SHP77 treated with DMSO at 0.1 percent for 48 hours (cell line): ENCODE results near the gene ZNF282.
"Not testable (repeated sequence)": the region's sequence is repeated elsewhere in the genome, so short reads cannot be mapped to it uniquely, and the experiment has no call there.

ENCODE experiments used
- DNase-seq: peaks from one replicate; lab custom pipeline; 2025; lab: John Stamatoyannopoulos, UW

The ZNF282 gene

GRCh38 chr7:149256568-149256967 lies 61.2 kb downstream of the ZNF282 start:
- DNase-seq, result no peak

GRCh38 chr7:149257146-149257545 lies 61.8 kb downstream of the ZNF282 start:
- no peak for DNase-seq

- no peak for DNase-seq
Observed at GRCh38 chr7:149261316-149261828, 66.0 kb downstream of the ZNF282 start.

GRCh38 chr7:149261829-149262617 lies 66.7 kb downstream of the ZNF282 start, which contains the start of gene ZNF783:
Gene ZNF783 (plus strand): TSS chr7:149262196. CDS start chr7:149262334, 138 bp downstream.
- DNase-seq, result peak; percentile 52

GRCh38 chr7:149266451-149266850 lies 71.1 kb downstream of the ZNF282 start:
- DNase-seq, result no peak

GRCh38 chr7:149267733-149268132 lies 72.4 kb downstream of the ZNF282 start:
- DNase-seq, result no peak

GRCh38 chr7:149274424-149274823 lies 79.1 kb downstream of the ZNF282 start:
- not testable (repeated sequence) for DNase-seq
